Endothelial cell of umbilical vein (primary cell): ENCODE data around the gene DDRGK1.

Experiments
- POLR2A ChIP-seq: IDR thresholded peaks from 2 replicates; pipeline ENCODE4 v1.6.1; 2012; ENCODE audit warnings: low read depth, mild to moderate bottlenecking, control low read depth, low read length
- TF ChIP-seq, protein P1 (sequence below), 2 donors: IDR thresholded peaks; 1 replicate in 1 of 2; 2 replicates in 1 of 2; pipeline ENCODE4 v1.5.1; 2011; ENCODE audit warnings: low read length in 2 of 2, mild to moderate bottlenecking in 2 of 2, moderate library complexity in 2 of 2, control low read depth in 1 of 2, inconsistent platforms in 1 of 2, low read depth in 1 of 2; ENCODE audit not compliant: insufficient read depth in 1 of 2; ENCODE audit errors: extremely low read depth in 1 of 2

DNA sequence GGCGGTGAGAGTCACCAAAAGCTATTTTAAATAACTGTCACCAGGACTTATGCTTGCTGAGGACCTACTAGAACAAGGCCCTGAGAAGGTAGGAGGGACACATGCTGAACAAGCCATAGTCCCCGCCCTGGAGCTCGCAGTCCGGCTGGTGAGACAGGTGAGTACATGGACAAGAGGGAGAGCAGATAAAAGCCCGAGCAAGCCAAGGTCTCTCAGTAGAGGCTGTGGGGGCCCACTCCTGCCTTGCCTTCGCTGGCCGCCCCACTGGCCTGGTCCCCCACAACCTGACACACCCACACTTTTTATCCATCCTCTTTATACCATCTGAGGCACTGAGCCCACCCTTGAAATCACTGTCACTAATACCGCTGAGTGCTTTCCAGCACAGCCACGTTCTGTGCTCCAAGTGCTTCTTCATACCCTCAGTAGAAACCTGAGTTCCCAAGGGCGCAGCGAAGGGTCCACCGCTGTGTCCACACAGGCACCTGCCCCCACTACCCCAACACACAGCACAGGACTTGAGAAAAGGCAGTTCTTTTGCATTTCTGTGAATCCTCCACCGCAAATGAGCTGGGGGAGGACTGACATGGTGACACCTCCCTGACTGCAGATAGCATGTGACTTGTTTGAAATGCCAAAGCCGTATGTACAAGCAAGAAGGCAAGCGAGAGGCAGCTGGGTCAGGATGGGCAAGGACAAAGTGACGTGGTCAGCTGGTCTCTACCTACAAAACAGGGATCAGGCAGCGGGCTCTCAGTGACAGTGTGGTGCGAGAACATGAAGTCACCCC lies 12.1 kb downstream of the DDRGK1 start:
- TF ChIP-seq, protein P1, sequence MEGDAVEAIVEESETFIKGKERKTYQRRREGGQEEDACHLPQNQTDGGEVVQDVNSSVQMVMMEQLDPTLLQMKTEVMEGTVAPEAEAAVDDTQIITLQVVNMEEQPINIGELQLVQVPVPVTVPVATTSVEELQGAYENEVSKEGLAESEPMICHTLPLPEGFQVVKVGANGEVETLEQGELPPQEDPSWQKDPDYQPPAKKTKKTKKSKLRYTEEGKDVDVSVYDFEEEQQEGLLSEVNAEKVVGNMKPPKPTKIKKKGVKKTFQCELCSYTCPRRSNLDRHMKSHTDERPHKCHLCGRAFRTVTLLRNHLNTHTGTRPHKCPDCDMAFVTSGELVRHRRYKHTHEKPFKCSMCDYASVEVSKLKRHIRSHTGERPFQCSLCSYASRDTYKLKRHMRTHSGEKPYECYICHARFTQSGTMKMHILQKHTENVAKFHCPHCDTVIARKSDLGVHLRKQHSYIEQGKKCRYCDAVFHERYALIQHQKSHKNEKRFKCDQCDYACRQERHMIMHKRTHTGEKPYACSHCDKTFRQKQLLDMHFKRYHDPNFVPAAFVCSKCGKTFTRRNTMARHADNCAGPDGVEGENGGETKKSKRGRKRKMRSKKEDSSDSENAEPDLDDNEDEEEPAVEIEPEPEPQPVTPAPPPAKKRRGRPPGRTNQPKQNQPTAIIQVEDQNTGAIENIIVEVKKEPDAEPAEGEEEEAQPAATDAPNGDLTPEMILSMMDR (IDR thresholded peaks at IDR 0.05; ENCODE audit: extremely low read depth in 1 of 2, insufficient read depth in 1 of 2, low read depth in 1 of 2, low read length in 2 of 2): no peak
- TF ChIP-seq POLR2A: no peak
